SK-N-SH treated with all-trans-retinoic acid at 6 μM for 48 hours (cell line): ENCODE data around the gene TIPRL.

Source experiments
- CSDC2 ChIP-seq: fragments of 250-450 bp; sonication (Bioruptor Pico); IDR thresholded peaks from 2 replicates; pipeline ENCODE4 v1.5.0; 2020; ENCODE audit warnings: mild to moderate bottlenecking, moderate library complexity
- ESRRG ChIP-seq: fragments of 250-450 bp; sonication (Bioruptor Pico); IDR thresholded peaks from 2 replicates; pipeline ENCODE4 v1.6.1; 2021; ENCODE audit warnings: mild to moderate bottlenecking
- OSR1 ChIP-seq: fragments of 250-450 bp; sonication (Bioruptor Pico); IDR thresholded peaks from 2 replicates; pipeline ENCODE4 v1.8.0; 2022; ENCODE audit warnings: moderate library complexity, mild to moderate bottlenecking, inconsistent platforms
- PPARA ChIP-seq: fragments of 250-450 bp; sonication (Bioruptor Pico); IDR thresholded peaks from 2 replicates; pipeline ENCODE4 v1.5.0; 2020; ENCODE audit warnings: mild to moderate bottlenecking, borderline replicate concordance
- RARB ChIP-seq: fragments of 250-450 bp; sonication (Bioruptor Pico); IDR thresholded peaks from 2 replicates; pipeline ENCODE4 v1.8.0; 2021; ENCODE audit warnings: mild to moderate bottlenecking, moderate library complexity
- ZC3H10 ChIP-seq: fragments of 250-450 bp; sonication (Bioruptor Pico); IDR thresholded peaks from 2 replicates; pipeline ENCODE4 v1.5.1; 2021; ENCODE audit warnings: mild to moderate bottlenecking, moderate library complexity
- ZFP3 ChIP-seq: fragments of 250-450 bp; sonication (Bioruptor Pico); IDR thresholded peaks from 2 replicates; pipeline ENCODE4 v1.5.0; 2020; ENCODE audit warnings: mild to moderate bottlenecking, moderate library complexity
- ZNF565 ChIP-seq: fragments of 450-650 bp; formaldehyde crosslinking; conservative IDR thresholded peaks from 2 replicates; pipeline ENCODE4 v1.5.0; 2020; ENCODE audit warnings: low read depth, mild to moderate bottlenecking, moderate library complexity

GRCh38 chr1:168129933-168130332, 48.8 kb upstream of the TIPRL start:
- TF ChIP-seq ZFP3 (CRISPR knock-in tag) = no peak
- TF ChIP-seq CSDC2 (CRISPR knock-in tag) = no peak
- TF ChIP-seq ZNF565 (CRISPR knock-in tag) = no peak
- no peak for TF ChIP-seq ZC3H10 (CRISPR knock-in tag)
- TF ChIP-seq RARB (CRISPR knock-in tag) = no peak
- no peak for TF ChIP-seq PPARA (CRISPR knock-in tag)
- no peak for TF ChIP-seq ESRRG (CRISPR knock-in tag)
- TF ChIP-seq OSR1 (CRISPR knock-in tag) = no peak
